Measurements from ENCODE around the gene SREBF1. TPM values are rescaled to one million over a fixed set of nuclear protein-coding genes. Genes with fewer than 3 reads are reported as not detected.

SREBF1 gene
- total RNA-seq, 1 experiment from 2014 or later, result 167 TPM

DNA sequence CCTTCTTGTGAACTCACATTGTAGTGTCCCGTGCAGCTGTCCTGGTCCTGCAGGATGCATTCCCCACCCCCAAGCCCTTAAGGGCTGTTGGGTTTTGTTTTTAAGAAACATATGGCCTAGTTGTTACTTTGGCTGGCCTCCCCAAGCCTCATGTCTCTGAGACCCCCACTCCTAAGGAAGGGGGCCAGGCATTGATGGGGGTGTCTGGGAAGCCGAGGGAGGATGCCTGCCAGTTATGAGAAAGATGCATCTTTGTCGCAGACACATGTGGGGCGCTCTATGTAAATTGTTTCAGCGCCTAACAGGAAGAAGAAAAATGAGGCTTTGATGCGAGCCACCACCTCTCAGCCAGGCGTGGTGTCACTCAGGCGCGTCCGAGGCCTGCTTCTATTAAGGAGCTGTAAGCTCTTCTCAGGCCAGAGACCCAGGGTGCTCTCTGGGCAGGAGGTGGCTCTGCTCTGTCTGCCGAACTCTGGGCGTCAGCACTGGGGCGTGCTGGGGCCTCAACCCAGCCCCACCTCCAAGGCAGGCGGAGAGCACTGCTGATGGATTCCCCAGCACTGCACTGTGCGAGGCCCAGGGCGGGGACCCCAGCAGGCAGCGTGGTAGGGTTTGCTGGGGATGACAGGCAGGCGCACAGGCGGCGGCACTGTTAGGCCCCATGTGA lies 70.6 kb downstream of the SREBF1 start:
- Histone ChIP-seq H3K79me2 (ENCODE audit: low read length) (peaks cover 44% of the 10 kb centered on the region), H3K27ac (ENCODE audit: low read length) (no peak overlapping the region)

DNA sequence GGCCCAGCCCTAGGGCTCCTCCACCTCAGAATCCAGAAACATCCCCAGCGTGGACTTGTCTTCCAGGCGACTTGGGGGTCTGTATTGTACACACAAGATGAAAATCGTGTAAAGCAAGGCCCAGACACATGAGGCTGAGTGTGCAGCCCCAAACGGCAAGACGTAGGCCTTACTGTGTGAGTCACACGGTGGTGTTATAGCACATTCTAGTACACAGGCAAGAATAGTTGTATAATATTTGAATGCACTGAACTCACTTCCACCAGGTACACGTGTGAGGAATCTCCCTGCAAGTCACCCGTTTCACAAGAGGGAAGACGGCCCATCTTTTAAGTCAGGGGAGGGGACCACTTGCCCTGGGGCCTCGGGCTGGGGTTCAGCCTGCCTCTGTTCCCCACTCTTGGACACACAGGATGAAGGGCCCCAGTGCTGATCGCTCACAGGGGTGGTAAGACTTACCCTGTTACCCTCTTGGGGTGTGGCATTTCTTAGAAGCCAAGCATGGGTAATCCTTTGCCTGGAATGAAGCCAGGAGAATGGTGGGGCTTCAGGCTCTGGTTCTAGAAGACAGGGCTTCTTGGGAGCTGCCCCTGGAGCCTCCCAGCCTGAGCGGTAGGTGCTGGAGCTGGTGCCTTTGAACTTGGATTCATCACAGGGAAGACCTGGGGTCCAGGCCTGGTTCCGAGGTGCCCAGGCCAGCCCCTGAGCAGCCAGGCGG lies 71.3 kb downstream of the SREBF1 start:
- Histone ChIP-seq H3F3A (ENCODE audit: low read length, unreplicated experiment) (no peaks in the 10 kb centered on the region), H3K27me3 (ENCODE audit: low read length) (no peaks in the 10 kb centered on the region), H3K4me2 (ENCODE audit: low read length) (no peak overlapping the region), H4K20me1 (ENCODE audit: low read length) (0 out of 2 replicates have a peak, but pooled peaks cover 4% of the 10 kb centered on the region), H3K4me3 (ENCODE audit: low read length) (no peak overlapping the region), H3K27ac (ENCODE audit: low read length) (no peak overlapping the region), H3K79me2 (ENCODE audit: low read length) (peaks cover 49% of the 10 kb centered on the region), H2AFZ (ENCODE audit: low read length) (no peak overlapping the region), H3K9me3 (ENCODE audit: low read length) (no peaks in the 10 kb centered on the region), H3K4me1 (ENCODE audit: insufficient read depth, low read length) (no peaks in the 10 kb centered on the region), H3K36me3 (ENCODE audit: low read depth, low read length) (peaks cover 11% of the 10 kb centered on the region; the same call in 1 of the 2 replicates), H3K9me2 (replicated peaks; ENCODE audit: low read length) (no peaks in the 10 kb centered on the region), H3K9ac (ENCODE audit: low read length) (no peak overlapping the region)
- DNase-seq (no peak), ATAC-seq (no peak)
- CTCF ChIA-PET, result no interaction called here
- POLR2A ChIA-PET (ENCODE audit: unreplicated experiment), result no interaction called here
- TF ChIP-seq, protein P1, sequence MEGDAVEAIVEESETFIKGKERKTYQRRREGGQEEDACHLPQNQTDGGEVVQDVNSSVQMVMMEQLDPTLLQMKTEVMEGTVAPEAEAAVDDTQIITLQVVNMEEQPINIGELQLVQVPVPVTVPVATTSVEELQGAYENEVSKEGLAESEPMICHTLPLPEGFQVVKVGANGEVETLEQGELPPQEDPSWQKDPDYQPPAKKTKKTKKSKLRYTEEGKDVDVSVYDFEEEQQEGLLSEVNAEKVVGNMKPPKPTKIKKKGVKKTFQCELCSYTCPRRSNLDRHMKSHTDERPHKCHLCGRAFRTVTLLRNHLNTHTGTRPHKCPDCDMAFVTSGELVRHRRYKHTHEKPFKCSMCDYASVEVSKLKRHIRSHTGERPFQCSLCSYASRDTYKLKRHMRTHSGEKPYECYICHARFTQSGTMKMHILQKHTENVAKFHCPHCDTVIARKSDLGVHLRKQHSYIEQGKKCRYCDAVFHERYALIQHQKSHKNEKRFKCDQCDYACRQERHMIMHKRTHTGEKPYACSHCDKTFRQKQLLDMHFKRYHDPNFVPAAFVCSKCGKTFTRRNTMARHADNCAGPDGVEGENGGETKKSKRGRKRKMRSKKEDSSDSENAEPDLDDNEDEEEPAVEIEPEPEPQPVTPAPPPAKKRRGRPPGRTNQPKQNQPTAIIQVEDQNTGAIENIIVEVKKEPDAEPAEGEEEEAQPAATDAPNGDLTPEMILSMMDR (conservative IDR thresholded peaks at IDR 0.05; ENCODE audit: low read depth, low read length), result no peak
- TF ChIP-seq EZH2phosphoT487 (IDR thresholded peaks at IDR 0.05; ENCODE audit: borderline replicate concordance, low read length), result no peak
- no peak for TF ChIP-seq EZH2 (IDR thresholded peaks at IDR 0.05; ENCODE audit: low read length, unreplicated experiment)
- BruUV-seq (replicated peaks), result no TSS peak
- intact Hi-C loops (cut with micrococcal nuclease), result no loop called here

More for the DNA sequence above, 70.6 kb downstream of the SREBF1 start:
- Histone ChIP-seq H3K27me3 (ENCODE audit: low read length) (no peaks in the 10 kb centered on the region), H3K9me2 (replicated peaks; ENCODE audit: low read length) (no peaks in the 10 kb centered on the region), H3K36me3 (ENCODE audit: low read depth, low read length) (peaks cover 11% of the 10 kb centered on the region; the same call in 1 of the 2 replicates), H3K4me1 (ENCODE audit: insufficient read depth, low read length) (no peaks in the 10 kb centered on the region), H3K9me3 (ENCODE audit: low read length) (no peaks in the 10 kb centered on the region), H4K20me1 (ENCODE audit: low read length) (0 out of 2 replicates have a peak, but pooled peaks cover 4% of the 10 kb centered on the region), H2AFZ (ENCODE audit: low read length) (no peak overlapping the region), H3K4me3 (ENCODE audit: low read length) (no peak overlapping the region), H3F3A (ENCODE audit: low read length, unreplicated experiment) (no peaks in the 10 kb centered on the region), H3K4me2 (ENCODE audit: low read length) (no peak overlapping the region), H3K9ac (ENCODE audit: low read length) (no peak overlapping the region)
- ChIA-PET POLR2A (ENCODE audit: unreplicated experiment) (no interaction called here), CTCF (no interaction called here)
- BruUV-seq (replicated peaks), result no TSS peak
- intact Hi-C loops (cut with micrococcal nuclease), result no loop called here
- no peak for DNase-seq
- ATAC-seq, result no peak
- TF ChIP-seq EZH2 (IDR thresholded peaks at IDR 0.05; ENCODE audit: low read length, unreplicated experiment), result no peak

DNA sequence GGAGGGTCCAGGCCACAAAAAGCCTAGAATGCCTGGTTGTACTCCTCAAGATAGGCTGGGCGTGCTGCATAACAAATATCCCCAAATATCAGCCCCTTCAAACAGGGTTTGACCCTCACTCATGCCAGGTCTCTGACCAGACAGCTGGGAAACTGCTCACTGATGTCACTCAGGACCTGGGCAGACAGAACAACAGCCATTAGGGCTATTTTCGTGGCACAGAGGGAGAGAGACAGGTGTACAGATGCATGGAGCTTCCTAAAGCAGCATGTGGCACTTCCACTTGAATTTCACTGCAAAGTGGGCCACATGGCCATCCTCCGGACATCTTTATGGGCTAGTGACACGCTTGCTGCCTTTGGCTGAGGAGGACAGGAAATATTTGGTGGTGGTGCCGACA lies 73.1 kb downstream of the SREBF1 start:
- no peaks in the 10 kb centered on the region for H3K9me2 ChIP-seq (replicated peaks; ENCODE audit: low read length)
- no peaks in the 10 kb centered on the region for H3F3A ChIP-seq (ENCODE audit: low read length, unreplicated experiment)
- ATAC-seq, result no peak
- H2AFZ ChIP-seq (ENCODE audit: low read length), result no peak overlapping the region
- BruUV-seq (replicated peaks), result no TSS peak
- intact Hi-C loops (cut with micrococcal nuclease), result no loop called here
- H3K9ac ChIP-seq (ENCODE audit: low read length), result no peak overlapping the region
- no peak overlapping the region for H3K4me2 ChIP-seq (ENCODE audit: low read length)
- ChIA-PET POLR2A (ENCODE audit: unreplicated experiment) (no interaction called here), CTCF (no interaction called here)
- no peaks in the 10 kb centered on the region for H3K4me1 ChIP-seq (ENCODE audit: insufficient read depth, low read length)
- peaks cover 11% of the 10 kb centered on the region; the same call in 1 of the 2 replicates for H3K36me3 ChIP-seq (ENCODE audit: low read depth, low read length)
- TF ChIP-seq EZH2 (IDR thresholded peaks at IDR 0.05; ENCODE audit: low read length, unreplicated experiment) (no peak), EZH2phosphoT487 (IDR thresholded peaks at IDR 0.05; ENCODE audit: borderline replicate concordance, low read length) (no peak)
- TF ChIP-seq, protein P1 (conservative IDR thresholded peaks at IDR 0.05; ENCODE audit: low read depth, low read length), result no peak
- H4K20me1 ChIP-seq (ENCODE audit: low read length), result 0 out of 2 replicates have a peak, but pooled peaks cover 4% of the 10 kb centered on the region
- no peak overlapping the region for H3K4me3 ChIP-seq (ENCODE audit: low read length)
- no peaks in the 10 kb centered on the region for H3K27me3 ChIP-seq (ENCODE audit: low read length)
- no peaks in the 10 kb centered on the region for H3K9me3 ChIP-seq (ENCODE audit: low read length)
- peaks cover 51% of the 10 kb centered on the region for H3K79me2 ChIP-seq (ENCODE audit: low read length)
- H3K27ac ChIP-seq (ENCODE audit: low read length), result no peak overlapping the region
- no peak for DNase-seq
